Left ventricle myocardium inferior (tissue), 1 donor: ENCODE measurements around the gene CCDC28A. TPM values are rescaled to one million over a fixed set of nuclear protein-coding genes. Genes with fewer than 3 reads are reported as not detected.
"Not testable (repeated sequence)": the region's sequence is repeated elsewhere in the genome, so short reads cannot be mapped to it uniquely, and the experiment has no call there.

Experiments used
- DNase-seq: peaks from one replicate; pipeline ENCODE4 v3.0.0-alpha.2; 2020
- H3K27ac ChIP-seq: fragments of 200-600 bp; replicated peaks from 2 replicates; pipeline ENCODE4 v1.8.0; 2021
- H3K27me3 ChIP-seq: fragments of 200-600 bp; 2 replicates; pipeline ENCODE4 v1.8.0; 2021; ENCODE audit warnings: low read depth
- H3K36me3 ChIP-seq: fragments of 200-600 bp; 2 replicates; pipeline ENCODE4 v1.8.0; 2021
- H3K4me1 ChIP-seq: fragments of 200-600 bp; 2 replicates; pipeline ENCODE4 v1.8.0; 2021
- H3K4me3 ChIP-seq: fragments of 200-600 bp; 2 replicates; pipeline ENCODE4 v1.8.0; 2021; ENCODE audit warnings: mild to moderate bottlenecking, moderate library complexity
- H3K9me3 ChIP-seq: fragments of 200-600 bp; replicated peaks from 2 replicates; pipeline ENCODE4 v1.8.0; 2021
- intact Hi-C: fragments of 100-400 bp; cut with micrococcal nuclease; formaldehyde crosslinking; loops from one replicate; pipeline ENCODE4 v1.11.0; 2022
- total RNA-seq: library from RNA; stranded (reverse); fragmentation: NEBNext Ultra II Directional; extraction: Animal tissue kit (Norgen Biotek cat#: 25700); gene quantifications from one replicate; pipeline ENCODE4 v1.2.1, GENCODE V29; 2021
- TF ChIP-seq, protein P1 (sequence below): fragments of 200-600 bp; IDR thresholded peaks from 2 replicates; pipeline ENCODE4 v1.8.0; 2021; ENCODE audit warnings: antibody characterized with exemption, mild to moderate bottlenecking, borderline replicate concordance
- donor health status: DM: no; HTN: yes; CAD: no; lungs with severe emphysema.

Gene CCDC28A
- total RNA-seq, 1 donor from 2014 or later = 9.0 TPM

DNA sequence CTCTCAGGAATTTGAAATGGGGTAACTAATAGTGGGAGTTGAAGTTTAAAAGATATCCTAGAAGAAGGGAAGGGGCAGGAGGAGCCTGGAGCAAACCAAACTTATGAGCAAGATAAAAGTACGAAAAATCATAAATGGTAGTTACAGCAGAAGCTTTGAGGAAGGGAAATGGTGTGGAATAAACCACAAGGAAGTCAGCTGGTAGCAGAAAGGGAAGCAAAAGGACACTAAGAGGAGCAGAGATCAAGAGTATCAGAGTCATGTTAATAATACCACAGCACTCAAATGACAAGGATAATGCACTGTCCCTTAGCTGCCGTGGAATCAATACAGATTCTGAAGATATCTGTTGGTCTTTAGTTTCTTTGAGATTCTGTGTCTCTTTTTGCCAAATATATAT is 44.9 kb upstream of the CCDC28A start:
- intact Hi-C loops = no loop called here
- H3K4me1 ChIP-seq = peaks cover 11% of the 10 kb centered on the region
- TF ChIP-seq, protein P1, sequence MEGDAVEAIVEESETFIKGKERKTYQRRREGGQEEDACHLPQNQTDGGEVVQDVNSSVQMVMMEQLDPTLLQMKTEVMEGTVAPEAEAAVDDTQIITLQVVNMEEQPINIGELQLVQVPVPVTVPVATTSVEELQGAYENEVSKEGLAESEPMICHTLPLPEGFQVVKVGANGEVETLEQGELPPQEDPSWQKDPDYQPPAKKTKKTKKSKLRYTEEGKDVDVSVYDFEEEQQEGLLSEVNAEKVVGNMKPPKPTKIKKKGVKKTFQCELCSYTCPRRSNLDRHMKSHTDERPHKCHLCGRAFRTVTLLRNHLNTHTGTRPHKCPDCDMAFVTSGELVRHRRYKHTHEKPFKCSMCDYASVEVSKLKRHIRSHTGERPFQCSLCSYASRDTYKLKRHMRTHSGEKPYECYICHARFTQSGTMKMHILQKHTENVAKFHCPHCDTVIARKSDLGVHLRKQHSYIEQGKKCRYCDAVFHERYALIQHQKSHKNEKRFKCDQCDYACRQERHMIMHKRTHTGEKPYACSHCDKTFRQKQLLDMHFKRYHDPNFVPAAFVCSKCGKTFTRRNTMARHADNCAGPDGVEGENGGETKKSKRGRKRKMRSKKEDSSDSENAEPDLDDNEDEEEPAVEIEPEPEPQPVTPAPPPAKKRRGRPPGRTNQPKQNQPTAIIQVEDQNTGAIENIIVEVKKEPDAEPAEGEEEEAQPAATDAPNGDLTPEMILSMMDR = no peak
- no peak overlapping the region for H3K27ac ChIP-seq
- no peak overlapping the region for H3K4me3 ChIP-seq
- no peaks in the 10 kb centered on the region for H3K36me3 ChIP-seq
- DNase-seq = no peak
- no peaks in the 10 kb centered on the region for H3K9me3 ChIP-seq
- H3K27me3 ChIP-seq = no peaks in the 10 kb centered on the region

DNA sequence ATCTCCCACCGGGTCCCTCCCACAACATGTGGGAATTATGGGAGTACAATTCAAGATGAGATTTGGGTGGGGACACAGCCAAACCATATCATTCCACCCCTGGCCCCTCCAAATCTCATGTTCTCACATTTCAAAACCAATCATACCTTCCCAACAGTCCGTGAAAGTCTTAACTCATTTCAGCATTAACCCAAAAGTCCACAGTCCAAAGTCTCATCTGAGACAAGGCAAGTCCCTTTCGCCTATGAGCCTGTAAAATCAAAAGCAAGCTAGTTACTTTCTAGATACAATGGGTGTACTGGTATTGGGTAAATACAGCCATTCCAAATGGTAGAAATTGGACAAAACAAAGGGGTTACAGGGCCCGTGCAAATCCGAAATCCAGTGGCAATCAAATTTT is 43.5 kb upstream of the CCDC28A start:
- H3K27me3 ChIP-seq, H3K4me3 ChIP-seq, H3K36me3 ChIP-seq, H3K9me3 ChIP-seq, intact Hi-C loops, H3K4me1 ChIP-seq, H3K27ac ChIP-seq, DNase-seq: not testable (repeated sequence)

DNA sequence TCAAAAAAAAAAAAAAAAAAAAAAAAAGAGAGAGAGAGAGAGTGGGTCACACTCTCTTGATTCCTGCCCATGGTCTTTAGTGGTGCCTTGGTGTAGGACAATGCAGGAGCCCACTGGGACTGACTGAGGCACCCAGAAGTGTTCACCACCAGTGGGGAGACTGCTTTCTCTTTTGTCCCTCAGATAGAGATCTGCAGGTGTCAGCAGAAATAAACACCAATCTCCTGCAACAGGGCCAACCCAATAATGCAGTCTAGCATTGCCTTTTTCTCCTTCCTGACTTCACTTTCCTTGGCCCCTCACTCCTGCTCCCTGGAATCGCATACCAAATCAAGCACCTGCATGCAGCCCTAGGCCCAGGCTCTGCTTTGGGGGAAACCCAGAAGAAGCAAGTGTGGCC is 39.0 kb upstream of the CCDC28A start:
- no peak for DNase-seq
- H3K4me1 ChIP-seq = no peaks in the 10 kb centered on the region
- TF ChIP-seq, protein P1 = no peak
- H3K36me3 ChIP-seq = no peaks in the 10 kb centered on the region
- H3K27ac ChIP-seq = no peak overlapping the region
- H3K9me3 ChIP-seq = peaks cover 8% of the 10 kb centered on the region
- H3K4me3 ChIP-seq = no peak overlapping the region
- intact Hi-C loops = no loop called here
- no peaks in the 10 kb centered on the region for H3K27me3 ChIP-seq

DNA sequence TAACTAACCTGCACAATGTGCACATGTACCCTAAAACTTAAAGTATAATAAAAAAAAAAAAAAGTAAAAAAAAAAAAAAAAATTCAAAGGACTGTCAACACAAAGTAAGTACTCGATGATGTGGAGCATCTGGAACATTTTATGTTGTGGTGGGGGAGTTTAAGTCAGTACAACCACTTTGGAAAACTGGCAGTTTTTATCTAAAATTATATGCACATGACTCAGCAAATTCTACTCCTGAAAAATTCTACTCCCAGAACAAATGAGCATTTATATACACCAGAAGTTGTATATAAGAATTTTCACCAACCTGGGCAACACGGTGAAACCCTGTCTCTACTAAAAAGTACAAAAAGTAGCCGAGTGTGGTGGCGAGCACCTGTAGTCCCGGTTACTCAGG is 36.9 kb upstream of the CCDC28A start:
- intact Hi-C loops = no loop called here
- H3K27ac ChIP-seq = no peak overlapping the region
- H3K4me3 ChIP-seq = no peak overlapping the region
- H3K4me1 ChIP-seq = no peaks in the 10 kb centered on the region
- no peaks in the 10 kb centered on the region for H3K36me3 ChIP-seq
- DNase-seq = no peak
- TF ChIP-seq, protein P1 = no peak
- peaks cover 8% of the 10 kb centered on the region for H3K9me3 ChIP-seq
- H3K27me3 ChIP-seq = no peaks in the 10 kb centered on the region

GRCh38 chr6:138752017-138752416 is 21.6 kb upstream of the CCDC28A start:
- TF ChIP-seq, protein P1 = no peak
- intact Hi-C loops = no loop called here

GRCh38 chr6:138757136-138757535 is 16.4 kb upstream of the CCDC28A start:
- Histone ChIP-seq H3K27ac (no peak overlapping the region), H3K27me3 (no peaks in the 10 kb centered on the region), H3K4me3 (no peak overlapping the region), H3K9me3 (no peaks in the 10 kb centered on the region), H3K4me1 (peaks cover 5% of the 10 kb centered on the region), H3K36me3 (no peaks in the 10 kb centered on the region)
- TF ChIP-seq, protein P1 = no peak
- intact Hi-C loops = no loop called here
- no peak for DNase-seq

More at GRCh38 chr6:138752017-138752416, 21.6 kb upstream of the CCDC28A start:
- DNase-seq = no peak
- Histone ChIP-seq H3K4me1 (peaks cover 2% of the 10 kb centered on the region), H3K4me3 (no peak overlapping the region), H3K36me3 (no peaks in the 10 kb centered on the region), H3K9me3 (no peaks in the 10 kb centered on the region), H3K27ac (no peak overlapping the region), H3K27me3 (no peaks in the 10 kb centered on the region)
